DOHH2 (cell line): Measurements from ENCODE around the gene SPOCD1.

ENCODE experiments used
- CTCF ChIP-seq: fragments of 200-600 bp; sonication (generic); IDR thresholded peaks from one replicate; pipeline ENCODE4 v1.5.1; 2014; ENCODE audit warnings: antibody characterized with exemption, mild to moderate bottlenecking, low read depth, low read length; ENCODE audit not compliant: poor library complexity, severe bottlenecking
- EZH2phosphoT487 ChIP-seq: fragments of 200-600 bp; sonication (generic); IDR thresholded peaks from 2 replicates; pipeline ENCODE4 v1.6.1; 2017; ENCODE audit warnings: borderline replicate concordance, mild to moderate bottlenecking, antibody characterized with exemption, low read length, moderate library complexity, mixed read lengths

DNA sequence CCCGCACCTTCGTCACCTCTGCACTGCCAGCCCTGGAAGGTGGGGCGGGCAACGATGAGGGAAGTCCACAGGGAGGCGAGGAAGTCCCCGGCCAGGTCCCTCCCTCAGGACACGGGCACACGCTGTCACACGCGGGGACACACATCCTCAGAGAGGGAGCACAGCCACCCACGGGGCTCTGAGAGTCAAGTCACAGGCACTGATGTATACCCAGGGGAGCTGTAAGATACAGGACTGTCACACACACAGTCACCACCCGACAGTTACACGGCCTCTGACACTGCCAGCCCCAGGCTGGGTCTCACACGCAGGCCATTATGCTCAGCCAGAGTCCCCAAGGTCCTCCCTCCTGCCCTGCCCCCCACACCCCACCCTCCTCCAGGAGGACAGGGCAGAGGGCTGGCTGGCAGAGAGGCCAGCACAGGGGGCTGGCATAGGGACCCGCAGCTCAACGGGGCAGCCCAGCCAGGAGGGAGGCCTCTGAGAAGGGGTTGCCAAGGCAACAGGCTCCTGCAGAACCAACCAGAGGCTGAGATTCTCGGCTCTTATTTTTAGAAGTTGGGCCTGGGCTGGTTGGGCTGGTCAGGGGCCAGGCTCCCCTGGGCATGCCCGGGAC lies 34.0 kb downstream of the SPOCD1 start:
- no peak for TF ChIP-seq CTCF
- no peak for TF ChIP-seq EZH2phosphoT487
